NCI-H146 (cell line): ENCODE results near the gene ADARB1.

Experiments
- DNase-seq: peaks from one replicate; lab custom pipeline; 2025; lab: John Stamatoyannopoulos, UW

The ADARB1 gene

GRCh38 chr21:45172420-45172819, 98.0 kb downstream of the ADARB1 start:
- no peak for DNase-seq

- no peak for DNase-seq
Observed at GRCh38 chr21:45175326-45176095, 101.1 kb downstream of the ADARB1 start.

GRCh38 chr21:45176141-45176540, 101.8 kb downstream of the ADARB1 start:
- DNase-seq = no peak

- no peak for DNase-seq
Observed at GRCh38 chr21:45177039-45177438, 102.7 kb downstream of the ADARB1 start.

GRCh38 chr21:45178070-45178608, 103.8 kb downstream of the ADARB1 start:
- DNase-seq = no peak

GRCh38 chr21:45178971-45179370, 104.6 kb downstream of the ADARB1 start:
- DNase-seq = no peak

GRCh38 chr21:45179568-45180245, 105.3 kb downstream of the ADARB1 start:
- DNase-seq = no peak

GRCh38 chr21:45180246-45180599, 105.8 kb downstream of the ADARB1 start:
- no peak for DNase-seq

GRCh38 chr21:45182958-45183357, 108.6 kb downstream of the ADARB1 start:
- DNase-seq = no peak

- DNase-seq = no peak
Observed at GRCh38 chr21:45183852-45184251, 109.5 kb downstream of the ADARB1 start.

- DNase-seq = no peak
Observed at GRCh38 chr21:45184869-45185268, 110.5 kb downstream of the ADARB1 start.

- no peak for DNase-seq
Observed at GRCh38 chr21:45186709-45187108, 112.3 kb downstream of the ADARB1 start.

GRCh38 chr21:45187646-45188045, 113.3 kb downstream of the ADARB1 start:
- no peak for DNase-seq

GRCh38 chr21:45190013-45190412, 115.6 kb downstream of the ADARB1 start:
- DNase-seq = no peak

GRCh38 chr21:45192332-45192731, 118.0 kb downstream of the ADARB1 start:
- DNase-seq = no peak

GRCh38 chr21:45196620-45197019, 122.2 kb downstream of the ADARB1 start:
- no peak for DNase-seq

GRCh38 chr21:45199201-45199600, 124.8 kb downstream of the ADARB1 start:
- DNase-seq = no peak

GRCh38 chr21:45200031-45200430, 125.7 kb downstream of the ADARB1 start:
- DNase-seq = no peak

GRCh38 chr21:45200581-45201296, 126.4 kb downstream of the ADARB1 start:
- no peak for DNase-seq

- no peak for DNase-seq
Observed at GRCh38 chr21:45202344-45202743, 128.0 kb downstream of the ADARB1 start.

- DNase-seq = no peak
Observed at GRCh38 chr21:45202889-45203288, 128.5 kb downstream of the ADARB1 start.

- no peak for DNase-seq
Observed at GRCh38 chr21:45203983-45204382, 129.6 kb downstream of the ADARB1 start.

- DNase-seq = no peak
Observed at GRCh38 chr21:45204395-45204794, 130.0 kb downstream of the ADARB1 start.
